Measurements from ENCODE around the gene PPARA. TPM values are rescaled to one million over a fixed set of nuclear protein-coding genes. Genes with fewer than 3 reads are reported as not detected.

Gene PPARA
- total and polyA plus RNA-seq, 9 of the 15 experiments (the other 6 are each of a cell fraction or from before 2014, with no cell fraction given), result 0.64 to 5.3 (median 3.5) TPM

DNA sequence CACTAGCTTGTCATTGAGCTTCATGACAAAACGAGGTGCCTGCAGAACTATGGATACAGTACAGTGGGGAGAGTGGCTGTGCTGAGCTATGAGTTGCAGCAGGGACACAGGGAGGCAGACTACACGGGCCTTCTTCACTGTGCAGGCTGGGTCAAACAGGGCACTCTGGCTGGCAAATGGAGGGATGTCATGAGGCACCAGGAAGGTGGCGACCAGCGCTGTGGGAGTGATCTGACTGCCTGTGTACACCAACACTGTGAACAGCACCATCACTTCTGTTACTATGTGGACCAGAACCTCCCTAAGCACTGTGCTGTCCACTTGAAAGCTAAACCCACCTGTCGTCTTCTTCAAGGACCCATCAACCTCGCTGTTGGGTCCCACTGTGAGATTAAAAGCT, 109.7 kb downstream of the PPARA start:
- intact Hi-C loops (cut with micrococcal nuclease), result no loop called here
- Histone ChIP-seq H3K36me3 (ENCODE audit: control insufficient read depth, insufficient read depth, low read length) (no peaks in the 10 kb centered on the region; the same call in 2 of the 3 replicates), H3K4me2 (ENCODE audit: insufficient read depth, low read length) (no peak overlapping the region), H3K27ac (ENCODE audit: extremely low read depth, low read depth, low read length) (no peak overlapping the region), H3K27me3 (ENCODE audit: control insufficient read depth in 2 of 2, insufficient read depth in 2 of 2, low read length in 2 of 2) (no peaks in the 10 kb centered on the region), H4K20me1 (replicated peaks; ENCODE audit: control insufficient read depth, insufficient read depth, low read length) (no peaks in the 10 kb centered on the region), H3K9ac (ENCODE audit: insufficient read depth in 1 of 2, low read depth in 2 of 2, low read length in 2 of 2) (no peak overlapping the region), H3K4me1 (replicated peaks in 1 of 2; ENCODE audit: control insufficient read depth in 2 of 2, insufficient read depth in 2 of 2, low read length in 2 of 2) (peaks cover 0 to 8% of the 10 kb centered on the region in 2 experiments; a peak in 2 of 5 replicates), H3K9me1 (ENCODE audit: control insufficient read depth, insufficient read depth, low read length) (no peaks in the 10 kb centered on the region), H2AFZ (ENCODE audit: low read depth, low read length) (no peak overlapping the region), H3K4me3 (no peak overlapping the region), H3K9me3 (replicated peaks; ENCODE audit: control insufficient read depth, insufficient read depth, low read depth, low read length) (peaks cover 3% of the 10 kb centered on the region), H3K79me2 (ENCODE audit: control insufficient read depth, insufficient read depth, low read length) (no peaks in the 10 kb centered on the region)
- CTCF ChIA-PET (ENCODE audit: low intra/inter-chr PET ratio), result no interaction called here
- in situ Hi-C loops (cut with MboI), result no loop called here
- TF ChIP-seq SNIP1 (IDR thresholded peaks at IDR 0.05; ENCODE audit: low read depth) (no peak), GTF2A2 (tag; IDR thresholded peaks at IDR 0.05) (no peak), ATF2 (CRISPR knock-in tag; IDR thresholded peaks at IDR 0.05) (no peak), ZBTB5 (IDR thresholded peaks at IDR 0.05) (no peak)
- FAIRE-seq (no peak), DNase-seq (ENCODE audit: extremely low read depth in 1 of 4, low spot score in 3 of 4) (no peak), ATAC-seq (no peak)
- POLR2A ChIA-PET, result interaction anchor here (0.6 kb wide), 1 partner anchor 128 kb away, joined by 4 read pairs; no protein-coding TSS in a partner anchor
- WGBS (ENCODE audit: insufficient coverage, low coverage, missing lambda C conversion rate), result 6% methylated on average over 6 of the region's 6 CpGs
- BruUV-seq (replicated peaks), result no TSS peak

Measured in K562 (cell line).